IPS-20b (cell line): Measurements from ENCODE around the gene SPPL2B.

Source experiments
- H3K27ac ChIP-seq: one replicate; pipeline ENCODE4 v1.5.1; 2013; ENCODE audit warnings: low read length
- H3K27me3 ChIP-seq: 2 replicates; pipeline ENCODE4 v1.6.1; 2013; ENCODE audit warnings: mild to moderate bottlenecking, low read length, inconsistent platforms; ENCODE audit not compliant: insufficient read depth
- H3K36me3 ChIP-seq: 2 replicates; pipeline ENCODE4 v1.6.1; 2013; ENCODE audit warnings: low read depth, mild to moderate bottlenecking, inconsistent platforms, low read length, moderate library complexity; ENCODE audit not compliant: insufficient read depth
- H3K4me1 ChIP-seq: 2 replicates; pipeline ENCODE4 v1.6.1; 2013; ENCODE audit warnings: mild to moderate bottlenecking, control low read depth, inconsistent platforms, low read length, moderate library complexity; ENCODE audit not compliant: insufficient read depth
- H3K4me3 ChIP-seq: 2 replicates; pipeline ENCODE4 v1.5.1; 2013; ENCODE audit warnings: mild to moderate bottlenecking, low read length, inconsistent platforms
- H3K9ac ChIP-seq: 2 replicates; pipeline ENCODE4 v1.6.1; 2013; ENCODE audit warnings: low read depth, mild to moderate bottlenecking, inconsistent platforms, low read length, moderate library complexity
- H3K9me3 ChIP-seq: 2 replicates; pipeline ENCODE4 v1.6.1; 2013; ENCODE audit warnings: mild to moderate bottlenecking, low read depth, low read length, inconsistent platforms; ENCODE audit not compliant: insufficient read depth

SPPL2B gene

DNA sequence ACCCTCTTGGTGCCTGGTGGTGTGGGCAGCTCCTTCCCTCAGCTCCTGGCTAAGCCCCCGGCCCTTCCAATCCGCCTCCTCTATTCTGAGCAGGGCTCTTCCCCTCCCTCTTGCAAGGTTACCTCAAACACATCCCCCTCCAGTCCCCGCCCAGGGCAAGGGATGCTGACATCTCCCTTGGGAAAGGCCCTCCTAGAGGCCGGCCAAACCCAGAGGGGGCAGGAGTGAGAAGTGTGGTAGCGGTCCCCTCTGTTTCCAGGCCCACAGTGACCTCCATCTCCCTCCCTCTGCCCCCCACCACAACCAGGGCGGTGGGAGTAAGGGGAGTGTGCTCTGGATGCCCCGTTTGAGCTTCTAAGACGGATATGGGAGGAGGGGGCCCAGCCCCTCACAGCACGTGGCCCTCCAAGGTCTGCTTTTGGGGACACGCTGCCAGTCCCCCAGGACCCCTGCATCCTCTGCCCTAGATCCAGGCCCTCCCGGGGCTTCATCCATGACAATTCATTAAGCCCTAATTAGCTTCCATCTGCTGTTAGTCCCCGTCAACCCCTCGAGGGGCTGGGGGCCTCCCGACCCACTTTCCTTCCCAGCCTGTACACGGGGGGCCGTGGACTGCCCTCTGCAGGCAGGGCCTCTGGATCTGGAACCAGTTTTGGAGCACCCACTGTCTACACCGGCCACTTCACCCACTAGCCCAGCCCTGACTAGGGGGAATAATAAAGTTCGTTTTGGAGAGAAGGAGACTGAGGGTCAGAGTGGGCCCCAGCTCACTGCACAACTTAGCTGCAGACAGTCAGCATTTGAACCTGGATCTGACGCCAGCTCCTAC lies 22.8 kb upstream of the SPPL2B start:
- H3K27me3 ChIP-seq = peaks cover 71% of the 10 kb centered on the region
- no peak overlapping the region for H3K9ac ChIP-seq

DNA sequence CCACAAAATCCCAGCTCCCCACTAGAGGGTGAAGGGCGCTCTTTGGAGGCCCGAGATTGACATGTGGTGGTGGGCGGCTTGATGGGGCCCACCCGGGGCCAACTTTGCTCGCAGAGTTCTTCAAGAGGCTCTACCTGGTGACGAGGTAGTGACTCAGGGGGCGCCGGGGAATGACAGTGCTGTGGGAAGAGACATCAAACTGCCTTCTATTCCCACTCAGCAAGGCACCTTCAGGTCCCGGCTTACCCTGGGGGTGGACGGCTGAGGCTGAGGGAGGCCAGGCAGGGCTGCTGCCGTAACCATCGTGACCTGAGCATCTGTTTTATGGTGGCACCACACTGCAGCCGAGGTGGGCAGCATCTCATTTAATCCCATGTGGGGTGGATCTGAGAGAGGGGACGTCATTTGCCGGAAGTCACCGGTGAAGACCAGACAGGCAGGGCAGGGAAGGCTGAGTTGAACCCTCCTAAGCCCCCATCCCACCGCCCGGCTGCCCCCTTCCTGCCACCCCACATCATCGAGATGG lies 22.1 kb upstream of the SPPL2B start:
- H3K9me3 ChIP-seq = no peaks in the 10 kb centered on the region
- no peak overlapping the region for H3K9ac ChIP-seq
- no peaks in the 10 kb centered on the region for H3K36me3 ChIP-seq
- H3K4me3 ChIP-seq = no peak overlapping the region
- H3K27ac ChIP-seq = no peak overlapping the region
- peaks cover 71% of the 10 kb centered on the region for H3K27me3 ChIP-seq
- H3K4me1 ChIP-seq = peaks cover 4% of the 10 kb centered on the region; the same call in 1 of the 2 replicates

More for the DNA sequence above, 22.8 kb upstream of the SPPL2B start:
- Histone ChIP-seq H3K27ac (no peak overlapping the region), H3K4me1 (peaks cover 4% of the 10 kb centered on the region; the same call in 1 of the 2 replicates), H3K4me3 (no peak overlapping the region), H3K36me3 (no peaks in the 10 kb centered on the region), H3K9me3 (no peaks in the 10 kb centered on the region)

DNA sequence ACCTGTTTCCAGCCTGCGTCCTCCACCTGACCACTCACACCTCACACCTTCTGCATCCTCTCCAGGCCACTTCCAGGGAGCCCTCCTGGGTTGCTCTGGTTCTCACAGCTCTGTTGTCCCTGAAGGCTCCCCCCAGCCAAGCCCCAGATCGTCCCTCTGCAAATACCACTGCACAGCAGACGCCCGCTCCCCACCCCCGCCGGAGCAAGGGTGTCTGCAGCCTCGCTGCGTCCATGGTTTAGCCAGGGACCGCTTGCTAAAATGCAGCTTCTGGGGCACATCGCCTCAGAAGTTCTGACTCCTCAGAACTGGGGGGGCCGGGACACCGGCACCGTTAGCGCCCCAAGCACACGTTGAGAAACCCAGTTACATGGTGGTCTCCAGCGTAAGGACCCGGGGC lies 21.5 kb upstream of the SPPL2B start:
- Histone ChIP-seq H3K27me3 (peaks cover 68% of the 10 kb centered on the region), H3K4me1 (peaks cover 4% of the 10 kb centered on the region; the same call in 1 of the 2 replicates), H3K4me3 (no peak overlapping the region), H3K36me3 (no peaks in the 10 kb centered on the region), H3K9ac (no peak overlapping the region), H3K9me3 (no peaks in the 10 kb centered on the region), H3K27ac (no peak overlapping the region)

DNA sequence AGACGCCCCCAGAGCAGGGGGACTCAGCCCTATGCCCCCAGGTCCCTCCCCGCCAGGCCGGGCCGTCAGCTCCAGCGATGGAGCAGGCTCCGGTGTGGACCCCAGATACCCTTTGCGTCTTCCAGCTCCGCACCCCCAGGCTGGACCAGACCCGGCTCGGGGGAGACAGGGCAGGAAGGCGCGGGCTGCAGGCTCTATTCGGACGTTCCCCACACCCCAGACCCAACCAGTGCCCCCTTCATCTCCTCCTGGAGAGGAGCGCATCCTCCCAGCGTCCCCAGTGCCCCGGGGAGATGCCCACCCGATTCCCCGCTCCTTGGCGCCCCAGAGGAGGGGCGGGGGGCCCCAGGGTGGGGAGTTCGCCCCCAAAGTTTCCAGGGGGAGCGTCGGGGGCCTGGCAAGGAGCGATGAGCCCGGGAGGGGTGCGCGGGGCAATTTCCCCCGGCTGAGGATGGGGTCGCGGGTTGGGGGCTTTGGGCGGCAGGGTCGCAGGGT lies 20.9 kb upstream of the SPPL2B start:
- peaks cover 4% of the 10 kb centered on the region; the same call in 1 of the 2 replicates for H3K4me1 ChIP-seq
- no peak overlapping the region; the same call in 1 of the 2 replicates for H3K4me3 ChIP-seq
- no peak overlapping the region for H3K27ac ChIP-seq
- no peak overlapping the region for H3K9ac ChIP-seq
- peaks cover 62% of the 10 kb centered on the region for H3K27me3 ChIP-seq
- H3K9me3 ChIP-seq = no peaks in the 10 kb centered on the region
- no peaks in the 10 kb centered on the region for H3K36me3 ChIP-seq

DNA sequence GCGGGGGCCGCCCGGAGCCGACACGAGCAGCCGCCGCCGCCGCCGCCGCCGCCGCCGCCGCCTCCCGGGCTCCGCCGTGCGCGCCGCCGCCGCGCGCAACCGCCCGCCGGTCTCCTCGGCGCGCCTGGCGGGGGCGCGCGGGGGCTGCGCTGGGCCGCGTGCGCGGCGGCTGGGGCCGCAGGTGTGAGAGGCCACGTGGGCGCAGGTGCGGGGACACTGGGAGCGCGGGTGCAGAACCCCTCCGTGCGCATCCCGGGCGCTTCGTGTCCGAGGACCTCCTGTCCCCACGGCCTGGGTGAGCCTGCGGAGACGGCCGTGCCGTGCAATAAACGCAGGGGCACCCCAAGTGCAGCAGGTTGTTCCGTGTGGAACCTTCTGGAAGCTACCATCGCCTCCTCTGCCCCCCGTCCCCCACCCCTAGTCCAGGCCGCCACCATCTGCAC lies 20.3 kb upstream of the SPPL2B start, which contains the start of gene LINGO3:
LINGO3 (minus strand) TSS at position 41 of the 443 bp plus-strand sequence. CDS start 16,378 bp downstream, outside the sequence.
- no peaks in the 10 kb centered on the region; the same call in 1 of the 2 replicates for H3K4me1 ChIP-seq
- H3K27ac ChIP-seq = no peak within 1 kb of the TSS
- no peaks in the 10 kb centered on the region for H3K36me3 ChIP-seq
- H3K9ac ChIP-seq = no peak within 1 kb of the TSS
- peaks cover 56% of the 10 kb centered on the region for H3K27me3 ChIP-seq
- H3K4me3 ChIP-seq = peak within 1 kb of the TSS; percentile 53; the same call in 1 of the 2 replicates
- H3K9me3 ChIP-seq = no peaks in the 10 kb centered on the region

DNA sequence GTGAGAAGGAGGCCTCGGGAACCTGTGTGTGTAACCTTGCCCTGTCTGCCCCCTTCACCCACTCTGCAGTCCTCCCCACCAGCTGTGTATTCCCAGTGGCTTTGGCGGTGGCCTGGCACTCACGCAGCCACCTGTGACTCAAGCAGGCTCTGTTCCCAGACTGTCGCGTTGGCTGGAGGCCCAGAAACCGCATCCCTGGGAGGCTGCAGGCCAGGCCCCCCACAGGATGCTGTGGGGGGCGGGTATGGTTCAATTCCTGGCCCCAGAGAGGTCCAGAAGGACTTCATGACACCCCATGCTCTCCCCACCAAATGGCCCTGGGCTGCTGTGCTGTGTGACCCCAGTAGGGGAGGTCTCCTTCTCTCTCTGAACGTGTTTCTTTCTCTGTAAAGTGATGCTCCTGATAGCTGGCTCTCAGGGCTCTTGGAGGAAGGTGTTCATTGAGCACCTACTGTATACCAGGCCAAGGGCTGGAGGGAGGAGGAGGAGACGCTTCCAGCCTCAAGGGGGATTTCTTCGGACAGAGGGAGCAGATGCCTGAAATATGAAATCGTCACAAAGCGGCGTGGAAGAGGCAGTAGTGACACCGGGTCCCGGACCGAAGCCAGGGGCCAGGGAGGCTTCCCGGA lies 18.6 kb upstream of the SPPL2B start:
- H3K9ac ChIP-seq = no peak overlapping the region

DNA sequence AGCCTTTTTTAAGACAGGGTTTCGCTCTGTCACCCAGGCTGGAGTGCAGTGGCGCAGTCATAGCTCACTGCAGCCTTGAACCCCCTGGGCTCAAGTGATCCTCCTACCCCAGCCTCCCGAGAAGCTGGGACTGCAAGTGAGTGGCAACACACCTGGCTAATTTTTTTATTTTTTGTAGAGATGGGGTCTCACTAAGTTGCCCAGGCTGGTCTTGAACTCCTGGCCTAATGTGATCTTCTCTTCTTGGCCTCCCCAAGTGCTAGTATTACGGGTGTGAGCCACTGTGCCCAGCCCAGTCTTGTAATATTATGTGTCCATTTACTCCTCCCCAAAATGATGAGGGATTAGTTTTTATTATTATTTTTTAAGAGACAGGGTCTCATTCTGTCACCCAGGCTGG lies 17.4 kb upstream of the SPPL2B start:
- no peaks in the 10 kb centered on the region for H3K36me3 ChIP-seq
- no peaks in the 10 kb centered on the region for H3K4me1 ChIP-seq
- H3K27me3 ChIP-seq = peaks cover 41% of the 10 kb centered on the region
- no peak overlapping the region for H3K9ac ChIP-seq
- H3K4me3 ChIP-seq = no peak overlapping the region
- H3K9me3 ChIP-seq = peaks cover 8% of the 10 kb centered on the region
- H3K27ac ChIP-seq = no peak overlapping the region

More for the DNA sequence above, 18.6 kb upstream of the SPPL2B start:
- no peak overlapping the region for H3K27ac ChIP-seq
- H3K4me3 ChIP-seq = no peak overlapping the region
- peaks cover 49% of the 10 kb centered on the region for H3K27me3 ChIP-seq
- H3K4me1 ChIP-seq = no peaks in the 10 kb centered on the region
- H3K36me3 ChIP-seq = no peaks in the 10 kb centered on the region
- H3K9me3 ChIP-seq = peaks cover 2% of the 10 kb centered on the region

DNA sequence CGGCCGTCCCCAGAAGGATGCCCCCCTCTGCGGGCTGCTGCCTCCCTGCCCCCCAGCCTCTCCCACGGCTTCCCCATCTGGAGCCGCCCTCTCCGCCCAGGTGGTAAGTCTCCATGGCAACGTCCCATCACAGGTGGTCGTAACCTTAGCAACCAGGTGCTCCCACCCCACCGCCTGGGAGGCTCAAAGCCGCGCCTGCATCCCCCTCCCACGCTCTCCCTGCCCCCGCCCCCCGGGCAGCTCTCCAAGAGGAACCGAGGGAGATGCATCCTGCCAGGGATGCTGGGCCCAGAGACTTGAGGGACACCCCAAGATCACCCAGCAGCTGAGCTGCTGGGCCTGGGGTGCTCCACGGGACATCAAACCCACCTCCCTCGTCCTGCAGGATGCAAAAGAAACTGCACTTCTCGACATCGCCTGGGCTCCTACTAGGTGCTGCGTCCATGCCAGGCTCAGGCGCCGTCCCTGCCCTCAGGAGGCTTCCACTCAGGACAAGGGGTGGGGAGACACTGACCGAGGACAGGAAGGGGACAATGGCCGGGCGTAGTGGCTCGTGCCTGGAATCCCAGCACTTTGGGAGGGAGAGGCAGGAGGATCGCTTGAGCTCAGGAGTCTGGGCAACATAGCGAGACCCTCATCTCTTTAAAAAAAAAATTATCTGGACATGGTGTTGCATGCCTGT lies 15.5 kb upstream of the SPPL2B start:
- Histone ChIP-seq H3K27me3 (peaks cover 23% of the 10 kb centered on the region), H3K4me1 (0 out of 2 replicates have a peak, but pooled peaks cover 3% of the 10 kb centered on the region), H3K9me3 (peaks cover 8% of the 10 kb centered on the region), H3K4me3 (no peak overlapping the region), H3K36me3 (no peaks in the 10 kb centered on the region), H3K9ac (no peak overlapping the region), H3K27ac (no peak overlapping the region)

DNA sequence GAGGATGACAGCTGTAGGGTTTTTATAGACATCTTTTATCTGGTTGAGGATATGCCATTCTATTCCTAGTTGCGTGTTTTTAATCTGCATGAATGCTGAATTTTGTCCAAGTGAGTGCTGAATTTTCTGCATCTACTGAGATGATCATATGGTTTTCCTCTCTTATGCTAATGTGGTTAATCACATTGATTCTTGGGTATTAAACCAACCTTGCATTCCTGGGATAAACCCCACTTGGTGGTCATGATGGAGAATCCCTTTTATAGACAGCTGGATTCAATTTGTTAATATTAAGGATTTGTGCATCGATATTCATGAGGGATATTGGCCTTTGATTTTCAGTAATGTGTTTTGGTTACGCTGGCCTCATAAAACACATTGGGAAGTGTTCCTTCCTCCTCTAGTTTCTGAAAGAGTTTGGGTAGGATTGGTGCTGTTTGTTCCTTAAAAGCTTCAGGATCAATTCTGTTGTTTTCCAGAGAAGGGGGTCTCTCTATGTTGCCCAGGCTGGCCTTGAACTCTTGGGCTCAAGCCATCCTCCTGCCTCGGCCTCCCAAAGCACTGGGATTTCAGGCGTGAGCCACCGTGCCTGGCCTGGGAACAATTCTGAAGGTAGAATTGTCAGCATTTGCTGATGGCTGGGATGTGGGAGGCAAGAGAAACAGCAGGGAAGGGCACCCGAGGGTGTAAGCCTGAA lies 13.2 kb upstream of the SPPL2B start:
- H3K4me3 ChIP-seq = no peak overlapping the region
- H3K9ac ChIP-seq = no peak overlapping the region
- H3K9me3 ChIP-seq = peaks cover 8% of the 10 kb centered on the region
- peaks cover 1% of the 10 kb centered on the region for H3K27me3 ChIP-seq
- 0 out of 2 replicates have a peak, but pooled peaks cover 3% of the 10 kb centered on the region for H3K4me1 ChIP-seq
- no peak overlapping the region for H3K27ac ChIP-seq
- H3K36me3 ChIP-seq = no peaks in the 10 kb centered on the region

DNA sequence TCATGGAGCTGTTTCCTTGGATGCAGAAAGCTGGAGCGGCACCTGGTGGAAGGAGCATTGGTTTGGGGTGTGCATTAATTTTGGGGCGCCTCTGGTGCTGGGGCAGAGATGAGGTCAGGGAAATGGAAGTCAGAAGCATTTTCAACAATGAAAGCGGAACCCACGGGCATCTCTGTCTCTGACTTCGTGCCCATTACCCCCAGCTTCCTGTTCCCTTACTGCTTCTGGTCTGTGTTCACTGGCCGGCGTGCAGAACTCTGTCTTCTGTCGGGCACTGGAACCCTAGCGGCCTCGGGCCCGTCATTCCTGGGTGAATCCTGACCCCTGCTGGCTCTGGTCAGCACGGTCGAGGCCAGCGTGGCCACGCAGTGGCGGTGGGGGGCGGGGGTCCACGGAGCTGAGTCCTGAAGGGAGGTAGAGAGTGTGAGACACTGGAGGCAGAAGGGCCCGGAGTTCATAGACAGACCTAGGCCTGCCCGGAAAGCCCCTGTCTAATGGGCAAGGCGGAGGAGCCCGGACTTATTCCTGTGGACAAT lies 12.6 kb upstream of the SPPL2B start:
- Histone ChIP-seq H3K9ac (no peak overlapping the region), H3K4me1 (0 out of 2 replicates have a peak, but pooled peaks cover 3% of the 10 kb centered on the region)

More for the DNA sequence above, 12.6 kb upstream of the SPPL2B start:
- H3K4me3 ChIP-seq = no peak overlapping the region
- no peaks in the 10 kb centered on the region for H3K36me3 ChIP-seq
- H3K27me3 ChIP-seq = no peaks in the 10 kb centered on the region; the same call in 1 of the 2 replicates
- peaks cover 8% of the 10 kb centered on the region for H3K9me3 ChIP-seq
- no peak overlapping the region for H3K27ac ChIP-seq
